ENCODE data around the gene PGS1.

DNA sequence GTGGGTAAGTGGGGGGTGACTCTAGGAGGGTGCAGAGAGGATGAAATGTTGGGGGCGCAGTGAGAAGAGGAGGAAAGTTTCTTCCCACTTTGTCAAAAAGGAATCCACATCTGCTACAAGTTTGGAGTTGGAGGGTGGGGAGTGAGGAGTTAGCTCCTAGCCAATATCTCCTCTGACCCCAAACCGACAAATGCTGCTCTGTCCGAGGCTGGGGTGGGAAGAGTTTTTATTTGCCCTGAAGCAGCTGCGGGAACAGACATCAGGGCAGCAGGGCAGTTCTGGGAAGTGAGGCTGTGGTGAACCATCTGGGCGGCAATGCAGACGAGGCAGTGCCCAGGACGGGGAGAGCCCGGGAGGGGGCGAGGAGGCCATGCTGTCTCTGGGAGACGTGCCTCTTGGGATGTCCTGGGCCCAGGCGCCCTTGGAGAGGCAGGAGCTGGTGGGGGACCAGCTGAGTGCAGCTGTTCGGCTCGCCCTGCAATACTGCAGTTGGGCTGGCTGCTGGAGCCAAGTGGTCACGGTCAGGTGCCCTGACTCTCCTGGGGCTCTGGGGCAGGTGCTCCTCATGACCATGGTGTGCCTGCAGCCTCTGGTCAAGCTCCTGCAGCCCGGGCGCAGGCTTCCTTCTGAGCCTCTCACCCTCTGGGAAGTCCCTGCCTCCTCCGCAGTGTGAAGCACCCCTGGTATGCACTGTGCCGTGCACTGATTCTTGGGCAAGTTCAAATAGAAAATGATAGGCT is 12.2 kb upstream of the PGS1 start:
- TF ChIP-seq POLR2A (IDR thresholded peaks at IDR 0.05): no peak
- TF ChIP-seq, protein P1, sequence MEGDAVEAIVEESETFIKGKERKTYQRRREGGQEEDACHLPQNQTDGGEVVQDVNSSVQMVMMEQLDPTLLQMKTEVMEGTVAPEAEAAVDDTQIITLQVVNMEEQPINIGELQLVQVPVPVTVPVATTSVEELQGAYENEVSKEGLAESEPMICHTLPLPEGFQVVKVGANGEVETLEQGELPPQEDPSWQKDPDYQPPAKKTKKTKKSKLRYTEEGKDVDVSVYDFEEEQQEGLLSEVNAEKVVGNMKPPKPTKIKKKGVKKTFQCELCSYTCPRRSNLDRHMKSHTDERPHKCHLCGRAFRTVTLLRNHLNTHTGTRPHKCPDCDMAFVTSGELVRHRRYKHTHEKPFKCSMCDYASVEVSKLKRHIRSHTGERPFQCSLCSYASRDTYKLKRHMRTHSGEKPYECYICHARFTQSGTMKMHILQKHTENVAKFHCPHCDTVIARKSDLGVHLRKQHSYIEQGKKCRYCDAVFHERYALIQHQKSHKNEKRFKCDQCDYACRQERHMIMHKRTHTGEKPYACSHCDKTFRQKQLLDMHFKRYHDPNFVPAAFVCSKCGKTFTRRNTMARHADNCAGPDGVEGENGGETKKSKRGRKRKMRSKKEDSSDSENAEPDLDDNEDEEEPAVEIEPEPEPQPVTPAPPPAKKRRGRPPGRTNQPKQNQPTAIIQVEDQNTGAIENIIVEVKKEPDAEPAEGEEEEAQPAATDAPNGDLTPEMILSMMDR (IDR thresholded peaks at IDR 0.05): no peak
